OCI-LY1 (cell line): Measurements from ENCODE around the gene STX11.
A peak's percentile ranks its signal among the peaks of the same experiment; 100 is the strongest.

Source experiments
- H2AFZ ChIP-seq: fragments of 200-600 bp; sonication (generic), shearing (Covaris generic); 2 replicates; pipeline ENCODE4 v1.6.0; 2014; ENCODE audit warnings: antibody characterized with exemption, mild to moderate bottlenecking, low read length
- H3F3A ChIP-seq: fragments of 200-600 bp; sonication (generic), shearing (Covaris generic); 2 replicates; pipeline ENCODE4 v1.6.0; 2014; ENCODE audit warnings: mild to moderate bottlenecking, antibody characterized with exemption, low read length, moderate library complexity; ENCODE audit not compliant: insufficient read depth
- H3K27ac ChIP-seq: fragments of 200-600 bp; sonication (generic); 2 replicates; pipeline ENCODE4 v1.5.1; 2014; ENCODE audit warnings: low read length, mixed run types, mild to moderate bottlenecking, low read depth; ENCODE audit not compliant: poor library complexity, severe bottlenecking
- H3K27me3 ChIP-seq: fragments of 200-600 bp; sonication (generic); 2 replicates; pipeline ENCODE4 v1.6.0; 2014; ENCODE audit warnings: antibody characterized with exemption, mild to moderate bottlenecking, low read length, moderate library complexity; ENCODE audit not compliant: insufficient read depth
- H3K36me3 ChIP-seq: fragments of 200-600 bp; sonication (generic); 2 replicates; pipeline ENCODE4 v1.6.1; 2014; ENCODE audit warnings: mild to moderate bottlenecking, antibody characterized with exemption, low read length, moderate library complexity, mixed read lengths; ENCODE audit not compliant: insufficient read depth
- H3K4me1 ChIP-seq: fragments of 200-600 bp; sonication (generic); 2 replicates; pipeline ENCODE4 v1.5.1; 2014; ENCODE audit warnings: mild to moderate bottlenecking, low read length, moderate library complexity; ENCODE audit not compliant: insufficient read depth, severe bottlenecking
- H3K4me2 ChIP-seq: fragments of 200-600 bp; sonication (generic), shearing (Covaris generic); 2 replicates; pipeline ENCODE4 v1.6.1; 2014; ENCODE audit warnings: low read length
- H3K4me3 ChIP-seq: fragments of 200-600 bp; sonication (generic); 2 replicates; pipeline ENCODE4 v1.5.1; 2014; ENCODE audit warnings: low read length, low read depth, mild to moderate bottlenecking, mixed read lengths; ENCODE audit not compliant: poor library complexity, severe bottlenecking
- H3K79me2 ChIP-seq: fragments of 200-600 bp; shearing (Covaris generic); 2 replicates; pipeline ENCODE4 v1.6.1; 2016; ENCODE audit warnings: mixed run types, low read length, mixed read lengths; ENCODE audit not compliant: insufficient read depth
- H3K9ac ChIP-seq: fragments of 200-600 bp; sonication (generic), shearing (Covaris generic); 2 replicates; pipeline ENCODE4 v1.6.1; 2014; ENCODE audit warnings: mild to moderate bottlenecking, low read length, mixed read lengths
- H3K9me2 ChIP-seq: fragments of 200-600 bp; sonication (generic), shearing (Covaris generic); 2 replicates; pipeline ENCODE4 v1.6.1; 2014; ENCODE audit warnings: low read depth, mild to moderate bottlenecking, low read length, mixed read lengths
- H3K9me3 ChIP-seq: fragments of 200-600 bp; shearing (Covaris generic); 2 replicates; pipeline ENCODE4 v1.6.1; 2014; ENCODE audit warnings: low read length, mixed read lengths
- H4K20me1 ChIP-seq: fragments of 200-600 bp; sonication (generic), shearing (Covaris generic); 2 replicates; pipeline ENCODE4 v1.6.0; 2016; ENCODE audit warnings: mild to moderate bottlenecking, low read length; ENCODE audit not compliant: insufficient read depth
- CTCF ChIP-seq: fragments of 200-600 bp; sonication (generic), shearing (Covaris generic); IDR thresholded peaks from 2 replicates; pipeline ENCODE4 v1.5.1; 2017; ENCODE audit warnings: mild to moderate bottlenecking, antibody characterized with exemption, low read length, moderate library complexity, mixed read lengths
- EZH2 ChIP-seq: fragments of 200-600 bp; sonication (generic), shearing (Covaris generic); IDR thresholded peaks from 2 replicates; pipeline ENCODE4 v1.8.0; 2017; ENCODE audit warnings: borderline replicate concordance, mixed run types, mild to moderate bottlenecking, antibody characterized with exemption, low read length, moderate library complexity, mixed read lengths

STX11 gene

GRCh38 chr6:144149894-144150709 is at the start of gene STX11:
Gene STX11, plus strand, starts transcription at chr6:144150517. Its CDS starts 36,111 bp downstream, at chr6:144186628.
- Histone ChIP-seq H3K9me3 (no peaks in the 10 kb centered on the region), H3K79me2 (no peaks in the 10 kb centered on the region), H3K9me2 (no peaks in the 10 kb centered on the region), H3K4me3 (peak within 1 kb of the TSS; percentile 71), H3K4me2 (peak within 1 kb of the TSS; percentile 92), H4K20me1 (no peaks in the 10 kb centered on the region), H3K36me3 (no peaks in the 10 kb centered on the region), H3K4me1 (peaks cover 19% of the 10 kb centered on the region), H3K9ac (peak within 1 kb of the TSS; percentile 57), H2AFZ (peak within 1 kb of the TSS; percentile 71), H3F3A (no peaks in the 10 kb centered on the region), H3K27ac (peak within 1 kb of the TSS; percentile 8), H3K27me3 (peaks cover 5% of the 10 kb centered on the region; the same call in 1 of the 2 replicates)
- TF ChIP-seq CTCF, result no peak
- no peak for TF ChIP-seq EZH2

DNA sequence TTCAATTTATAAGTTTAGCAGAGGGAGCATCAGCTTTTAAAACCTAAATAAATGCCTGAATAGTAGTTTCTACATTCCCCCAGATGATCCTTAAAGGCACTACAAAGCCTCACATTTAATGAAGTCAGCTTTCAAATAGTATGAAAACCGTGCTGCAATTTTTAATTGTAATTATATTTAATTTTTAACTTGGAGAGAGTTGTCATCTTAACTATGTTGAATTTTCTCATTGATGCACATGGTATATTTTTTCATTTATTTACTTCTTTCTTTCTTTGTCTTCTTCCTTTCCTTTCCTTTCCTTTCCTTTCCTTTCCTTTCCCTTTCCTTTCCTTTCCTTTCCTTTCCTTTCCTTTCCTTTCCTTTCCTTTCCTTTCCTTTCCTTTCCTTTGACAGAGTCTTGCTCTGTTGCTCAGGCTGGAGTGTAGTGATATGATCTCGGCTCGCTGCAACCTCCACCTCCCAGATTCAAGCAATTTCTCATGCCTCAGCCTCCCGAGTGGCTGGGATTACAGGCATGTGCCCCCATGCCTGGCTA is 47.2 kb upstream of the STX11 start:
- Histone ChIP-seq H3F3A (no peaks in the 10 kb centered on the region), H3K4me3 (no peak overlapping the region), H3K79me2 (no peaks in the 10 kb centered on the region), H3K27me3 (no peaks in the 10 kb centered on the region), H2AFZ (no peak overlapping the region), H3K4me2 (no peak overlapping the region), H3K36me3 (no peaks in the 10 kb centered on the region), H3K9me3 (no peaks in the 10 kb centered on the region), H4K20me1 (no peaks in the 10 kb centered on the region), H3K4me1 (no peaks in the 10 kb centered on the region), H3K9ac (no peak overlapping the region), H3K9me2 (no peaks in the 10 kb centered on the region), H3K27ac (no peak overlapping the region)
- TF ChIP-seq EZH2 (no peak), CTCF (no peak)

- H3K36me3 ChIP-seq, result no peaks in the 10 kb centered on the region
- H3K4me1 ChIP-seq, result no peaks in the 10 kb centered on the region
- H3K9ac ChIP-seq, result no peak overlapping the region
- H2AFZ ChIP-seq, result no peak overlapping the region
- no peaks in the 10 kb centered on the region for H3K79me2 ChIP-seq
- H3K9me2 ChIP-seq, result no peaks in the 10 kb centered on the region
- H4K20me1 ChIP-seq, result no peaks in the 10 kb centered on the region
- TF ChIP-seq CTCF (no peak), EZH2 (no peak)
- no peak overlapping the region for H3K4me2 ChIP-seq
- H3K9me3 ChIP-seq, result no peaks in the 10 kb centered on the region
- no peak overlapping the region for H3K27ac ChIP-seq
- H3K27me3 ChIP-seq, result no peaks in the 10 kb centered on the region
- H3K4me3 ChIP-seq, result no peak overlapping the region
- no peaks in the 10 kb centered on the region for H3F3A ChIP-seq
These were observed 45.8 kb upstream of the STX11 start for GRCh38 chr6:144104488-144104887.
